Ectodermal cell (in vitro differentiated cells): Measurements from ENCODE around the gene WDFY3.

Experiments
- H3K27ac ChIP-seq: 2 replicates; pipeline ENCODE4 v1.7.0; 2013; ENCODE audit warnings: mild to moderate bottlenecking, low read depth, low read length; ENCODE audit not compliant: insufficient read depth, poor library complexity, severe bottlenecking
- H3K27me3 ChIP-seq: 2 replicates; pipeline ENCODE4 v1.7.0; 2013; ENCODE audit warnings: mild to moderate bottlenecking, low read length; ENCODE audit not compliant: insufficient read depth, control insufficient read depth, poor library complexity, severe bottlenecking
- H3K36me3 ChIP-seq: one replicate; pipeline ENCODE4 v1.7.0; 2013; ENCODE audit warnings: low read length; ENCODE audit not compliant: control insufficient read depth, insufficient read depth
- H3K4me1 ChIP-seq: one replicate; pipeline ENCODE4 v1.7.0; 2013; ENCODE audit warnings: low read length; ENCODE audit not compliant: control insufficient read depth, insufficient read depth
- H3K4me3 ChIP-seq: 2 replicates; pipeline ENCODE4 v1.7.0; 2013; ENCODE audit warnings: low read depth, low read length, control low read depth; ENCODE audit not compliant: insufficient read depth
- H3K9me3 ChIP-seq: 2 replicates; pipeline ENCODE4 v1.7.0; 2013; ENCODE audit warnings: mild to moderate bottlenecking, low read length, moderate library complexity; ENCODE audit not compliant: control insufficient read depth
- WGBS, 2 experiments: methylation state at CpG; one replicate each; pipeline ENCODE4 v1.1.7; 2013; ENCODE audit warnings: missing lambda C conversion rate in 2 of 2; 5-methylcytosine and 5-hydroxymethylcytosine counted together

The WDFY3 gene

GRCh38 chr4:84931274-84931673, 35.2 kb downstream of the WDFY3 start:
- Histone ChIP-seq H3K36me3 (no peaks in the 10 kb centered on the region), H3K27ac (peak overlapping the region; percentile 75)

GRCh38 chr4:84928089-84928488, 38.4 kb downstream of the WDFY3 start:
- Histone ChIP-seq H3K27ac (no peak overlapping the region), H3K4me3 (no peak overlapping the region), H3K4me1 (peaks cover 13% of the 10 kb centered on the region), H3K36me3 (no peaks in the 10 kb centered on the region), H3K27me3 (no peaks in the 10 kb centered on the region), H3K9me3 (no peaks in the 10 kb centered on the region)
- 90 to 94% methylated on average over 4 of the region's 5 CpGs for WGBS, 2 experiments

More at GRCh38 chr4:84931274-84931673, 35.2 kb downstream of the WDFY3 start:
- Histone ChIP-seq H3K4me1 (peaks cover 13% of the 10 kb centered on the region), H3K9me3 (no peaks in the 10 kb centered on the region), H3K27me3 (no peaks in the 10 kb centered on the region), H3K4me3 (no peak overlapping the region)
- WGBS, 2 experiments: 42 to 56% methylated on average over 2 of the region's 2 CpGs

- WGBS, 2 experiments: 89 to 92% methylated on average over 2 of the region's 2 CpGs
- no peak overlapping the region for H3K27ac ChIP-seq
- H3K36me3 ChIP-seq: no peaks in the 10 kb centered on the region
- peaks cover 8% of the 10 kb centered on the region for H3K4me1 ChIP-seq
- no peaks in the 10 kb centered on the region for H3K9me3 ChIP-seq
- H3K4me3 ChIP-seq: no peak overlapping the region
- H3K27me3 ChIP-seq: no peaks in the 10 kb centered on the region
These were observed 39.1 kb downstream of the WDFY3 start for GRCh38 chr4:84927428-84927827.

- Histone ChIP-seq H3K9me3 (no peaks in the 10 kb centered on the region), H3K36me3 (no peaks in the 10 kb centered on the region), H3K4me3 (no peak overlapping the region), H3K27ac (no peak overlapping the region), H3K4me1 (no peaks in the 10 kb centered on the region), H3K27me3 (no peaks in the 10 kb centered on the region)
- WGBS, 2 experiments: 100% methylated on average over 1 of the region's 1 CpG; no CpG with 5 or more reads in 1 of the 2 experiments
These were observed 40.9 kb downstream of the WDFY3 start for GRCh38 chr4:84925558-84925957.

GRCh38 chr4:84924434-84924833, 42.1 kb downstream of the WDFY3 start:
- H3K27ac ChIP-seq: no peak overlapping the region
- H3K4me1 ChIP-seq: no peaks in the 10 kb centered on the region
- no peak overlapping the region for H3K4me3 ChIP-seq
- H3K36me3 ChIP-seq: no peaks in the 10 kb centered on the region
- no peaks in the 10 kb centered on the region for H3K9me3 ChIP-seq
- WGBS, 2 experiments: 88 to 96% methylated on average over 1 of the region's 1 CpG
- H3K27me3 ChIP-seq: no peaks in the 10 kb centered on the region

- no peaks in the 10 kb centered on the region for H3K9me3 ChIP-seq
- H3K4me1 ChIP-seq: no peaks in the 10 kb centered on the region
- H3K4me3 ChIP-seq: no peak overlapping the region
- no peak overlapping the region for H3K27ac ChIP-seq
- H3K27me3 ChIP-seq: no peaks in the 10 kb centered on the region
- WGBS, 2 experiments: 95% methylated on average over 3 of the region's 3 CpGs
- no peaks in the 10 kb centered on the region for H3K36me3 ChIP-seq
These were observed 45.9 kb downstream of the WDFY3 start for GRCh38 chr4:84920617-84921016.

- no peaks in the 10 kb centered on the region for H3K36me3 ChIP-seq
- H3K27ac ChIP-seq: no peak overlapping the region
- H3K4me3 ChIP-seq: no peak overlapping the region
- no peaks in the 10 kb centered on the region for H3K4me1 ChIP-seq
- WGBS, 2 experiments: 90 to 96% methylated on average over 2 to 3 of the region's 3 CpGs
- H3K9me3 ChIP-seq: no peaks in the 10 kb centered on the region
- H3K27me3 ChIP-seq: no peaks in the 10 kb centered on the region
These were observed 48.5 kb downstream of the WDFY3 start for GRCh38 chr4:84917869-84918600.

GRCh38 chr4:84917086-84917821, 49.2 kb downstream of the WDFY3 start:
- Histone ChIP-seq H3K27me3 (no peaks in the 10 kb centered on the region), H3K4me3 (no peak overlapping the region), H3K27ac (no peak overlapping the region), H3K4me1 (no peaks in the 10 kb centered on the region), H3K36me3 (no peaks in the 10 kb centered on the region), H3K9me3 (no peaks in the 10 kb centered on the region)
- WGBS, 2 experiments: 87 to 100% methylated on average over 1 to 3 of the region's 6 CpGs

GRCh38 chr4:84916227-84916626, 50.3 kb downstream of the WDFY3 start:
- H3K27me3 ChIP-seq: no peaks in the 10 kb centered on the region
- H3K36me3 ChIP-seq: no peaks in the 10 kb centered on the region
- no peak overlapping the region for H3K4me3 ChIP-seq
- no peaks in the 10 kb centered on the region for H3K4me1 ChIP-seq
- no peaks in the 10 kb centered on the region for H3K9me3 ChIP-seq
- no peak overlapping the region for H3K27ac ChIP-seq
- 58 to 86% methylated on average over 1 of the region's 1 CpG for WGBS, 2 experiments

GRCh38 chr4:84915396-84915780, 51.1 kb downstream of the WDFY3 start:
- Histone ChIP-seq H3K36me3 (no peaks in the 10 kb centered on the region), H3K9me3 (no peaks in the 10 kb centered on the region), H3K4me3 (no peak overlapping the region), H3K27me3 (no peaks in the 10 kb centered on the region), H3K4me1 (no peaks in the 10 kb centered on the region), H3K27ac (no peak overlapping the region)
